ENCODE measurements around the gene FKBP6.

DNA sequence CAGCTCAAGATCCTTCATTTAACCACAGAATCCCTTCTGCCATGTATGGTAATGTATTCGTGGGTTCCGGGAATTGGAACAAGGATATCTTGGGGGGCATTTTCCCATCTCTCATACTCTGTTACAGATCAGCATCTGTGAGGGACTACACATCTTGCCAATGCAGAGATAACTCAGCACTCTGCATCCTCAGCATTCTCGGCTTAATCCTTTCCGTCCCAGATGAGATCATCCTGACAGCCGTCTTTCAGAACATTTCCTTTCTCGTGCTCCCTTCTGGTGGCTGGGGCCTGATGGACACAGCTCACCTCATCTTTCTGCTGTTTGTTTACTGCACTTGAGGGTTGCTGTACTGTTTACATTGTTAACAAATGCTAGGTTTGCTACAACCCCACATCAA, 25.3 kb downstream of the FKBP6 start:
- TF ChIP-seq TAF1 (IDR thresholded peaks at IDR 0.05; ENCODE audit: borderline replicate concordance, insufficient read depth, low read length) (no peak), POLR2AphosphoS5 (IDR thresholded peaks at IDR 0.05; ENCODE audit: low read depth, low read length) (no peak), SIN3A (IDR thresholded peaks at IDR 0.05; ENCODE audit: borderline replicate concordance, insufficient read depth, low read length) (no peak)
- TF ChIP-seq, protein P1, sequence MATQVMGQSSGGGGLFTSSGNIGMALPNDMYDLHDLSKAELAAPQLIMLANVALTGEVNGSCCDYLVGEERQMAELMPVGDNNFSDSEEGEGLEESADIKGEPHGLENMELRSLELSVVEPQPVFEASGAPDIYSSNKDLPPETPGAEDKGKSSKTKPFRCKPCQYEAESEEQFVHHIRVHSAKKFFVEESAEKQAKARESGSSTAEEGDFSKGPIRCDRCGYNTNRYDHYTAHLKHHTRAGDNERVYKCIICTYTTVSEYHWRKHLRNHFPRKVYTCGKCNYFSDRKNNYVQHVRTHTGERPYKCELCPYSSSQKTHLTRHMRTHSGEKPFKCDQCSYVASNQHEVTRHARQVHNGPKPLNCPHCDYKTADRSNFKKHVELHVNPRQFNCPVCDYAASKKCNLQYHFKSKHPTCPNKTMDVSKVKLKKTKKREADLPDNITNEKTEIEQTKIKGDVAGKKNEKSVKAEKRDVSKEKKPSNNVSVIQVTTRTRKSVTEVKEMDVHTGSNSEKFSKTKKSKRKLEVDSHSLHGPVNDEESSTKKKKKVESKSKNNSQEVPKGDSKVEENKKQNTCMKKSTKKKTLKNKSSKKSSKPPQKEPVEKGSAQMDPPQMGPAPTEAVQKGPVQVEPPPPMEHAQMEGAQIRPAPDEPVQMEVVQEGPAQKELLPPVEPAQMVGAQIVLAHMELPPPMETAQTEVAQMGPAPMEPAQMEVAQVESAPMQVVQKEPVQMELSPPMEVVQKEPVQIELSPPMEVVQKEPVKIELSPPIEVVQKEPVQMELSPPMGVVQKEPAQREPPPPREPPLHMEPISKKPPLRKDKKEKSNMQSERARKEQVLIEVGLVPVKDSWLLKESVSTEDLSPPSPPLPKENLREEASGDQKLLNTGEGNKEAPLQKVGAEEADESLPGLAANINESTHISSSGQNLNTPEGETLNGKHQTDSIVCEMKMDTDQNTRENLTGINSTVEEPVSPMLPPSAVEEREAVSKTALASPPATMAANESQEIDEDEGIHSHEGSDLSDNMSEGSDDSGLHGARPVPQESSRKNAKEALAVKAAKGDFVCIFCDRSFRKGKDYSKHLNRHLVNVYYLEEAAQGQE (IDR thresholded peaks at IDR 0.05; ENCODE audit: insufficient read depth in 1 of 2, low read depth in 2 of 2, low read length in 2 of 2) = no peak
